ENCODE measurements around the gene PPARA.

DNA sequence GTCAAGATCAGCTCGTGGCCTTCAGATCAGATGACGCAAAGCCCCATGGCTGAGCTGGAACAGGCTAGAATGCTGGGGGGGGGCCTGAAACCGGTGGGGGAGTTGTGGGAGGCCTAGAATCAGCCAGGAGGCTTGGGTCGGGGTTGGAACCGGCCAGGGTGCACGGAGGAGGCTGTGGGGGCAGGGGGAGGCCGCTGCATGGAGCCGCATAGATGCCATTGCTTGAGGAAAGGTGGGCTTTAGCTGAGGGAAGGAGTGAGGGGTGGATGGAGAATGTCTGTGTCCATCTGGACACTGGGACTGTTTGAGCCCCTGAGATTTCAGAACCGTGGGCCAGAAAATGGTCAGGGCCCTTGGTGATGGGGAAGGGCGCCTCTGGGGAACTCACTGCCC lies 74.6 kb downstream of the PPARA start:
- TF ChIP-seq, protein P1, sequence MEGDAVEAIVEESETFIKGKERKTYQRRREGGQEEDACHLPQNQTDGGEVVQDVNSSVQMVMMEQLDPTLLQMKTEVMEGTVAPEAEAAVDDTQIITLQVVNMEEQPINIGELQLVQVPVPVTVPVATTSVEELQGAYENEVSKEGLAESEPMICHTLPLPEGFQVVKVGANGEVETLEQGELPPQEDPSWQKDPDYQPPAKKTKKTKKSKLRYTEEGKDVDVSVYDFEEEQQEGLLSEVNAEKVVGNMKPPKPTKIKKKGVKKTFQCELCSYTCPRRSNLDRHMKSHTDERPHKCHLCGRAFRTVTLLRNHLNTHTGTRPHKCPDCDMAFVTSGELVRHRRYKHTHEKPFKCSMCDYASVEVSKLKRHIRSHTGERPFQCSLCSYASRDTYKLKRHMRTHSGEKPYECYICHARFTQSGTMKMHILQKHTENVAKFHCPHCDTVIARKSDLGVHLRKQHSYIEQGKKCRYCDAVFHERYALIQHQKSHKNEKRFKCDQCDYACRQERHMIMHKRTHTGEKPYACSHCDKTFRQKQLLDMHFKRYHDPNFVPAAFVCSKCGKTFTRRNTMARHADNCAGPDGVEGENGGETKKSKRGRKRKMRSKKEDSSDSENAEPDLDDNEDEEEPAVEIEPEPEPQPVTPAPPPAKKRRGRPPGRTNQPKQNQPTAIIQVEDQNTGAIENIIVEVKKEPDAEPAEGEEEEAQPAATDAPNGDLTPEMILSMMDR (IDR thresholded peaks at IDR 0.05; ENCODE audit: poor library complexity, severe bottlenecking), result no peak
- no peak for TF ChIP-seq POLR2AphosphoS5 (IDR thresholded peaks at IDR 0.05)
- no peak for TF ChIP-seq EZH2 (IDR thresholded peaks at IDR 0.05; ENCODE audit: borderline replicate concordance, insufficient read depth, low read length, poor library complexity, severe bottlenecking)
